ENCODE results near the gene VPS13D.

- no peak for TF ChIP-seq CTCF (conservative IDR thresholded peaks at IDR 0.05; ENCODE audit: low read depth, low read length)
- no peak for TF ChIP-seq FOS (IDR thresholded peaks at IDR 0.05; ENCODE audit: low read depth, low read length)
- TF ChIP-seq POLR2A (IDR thresholded peaks at IDR 0.05; ENCODE audit: low read depth, low read length) = no peak
- TF ChIP-seq RCOR1 (IDR thresholded peaks at IDR 0.05; ENCODE audit: insufficient replicate concordance, low read length) = no peak
- no peak for TF ChIP-seq MAZ (IDR thresholded peaks at IDR 0.05; ENCODE audit: borderline replicate concordance, low read depth, low read length)
- TF ChIP-seq RAD21 (IDR thresholded peaks at IDR 0.05; ENCODE audit: low read length) = no peak
- no peak for TF ChIP-seq USF2 (IDR thresholded peaks at IDR 0.05; ENCODE audit: low read depth, low read length)
- TF ChIP-seq BHLHE40 (IDR thresholded peaks at IDR 0.05; ENCODE audit: low read depth, low read length) = no peak
These were observed 34.4 kb upstream of the VPS13D start for GRCh38 chr1:12195416-12195815.
